Right forelimb (tissue), 1 donor: ENCODE measurements around the gene COA1.
"Not testable (repeated sequence)": the region's sequence is repeated elsewhere in the genome, so short reads cannot be mapped to it uniquely, and the experiment has no call there.

Experiments
- DNase-seq: peaks from one replicate; pipeline ENCODE4 v3.0.0-alpha.2; 2018

The COA1 gene

DNA sequence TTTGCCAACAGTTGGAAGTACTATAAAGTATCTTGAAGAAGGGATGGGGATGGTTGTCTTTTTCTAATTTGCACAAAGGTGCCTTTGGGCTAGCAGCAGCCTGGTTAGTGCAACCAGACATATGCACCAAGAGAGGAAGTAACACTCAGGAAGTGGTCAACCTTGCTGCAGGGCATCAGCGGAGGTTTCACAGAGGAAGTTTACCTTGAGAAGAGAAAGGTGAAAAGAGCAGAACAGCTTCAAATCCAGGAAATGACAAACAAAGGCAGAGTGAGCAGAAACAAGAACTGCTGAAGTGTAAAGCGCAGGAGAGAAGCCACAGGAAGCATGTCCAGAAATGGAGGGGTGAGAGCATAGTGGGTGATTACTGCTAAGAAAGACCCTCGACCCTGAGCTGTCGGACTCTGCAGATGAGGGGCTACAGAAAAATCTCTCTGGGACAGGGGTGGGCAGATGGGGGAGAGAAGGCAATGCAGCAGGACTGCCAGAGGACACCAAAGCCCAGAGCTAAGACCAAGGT is 79.5 kb downstream of the COA1 start:
- no peak for DNase-seq

DNA sequence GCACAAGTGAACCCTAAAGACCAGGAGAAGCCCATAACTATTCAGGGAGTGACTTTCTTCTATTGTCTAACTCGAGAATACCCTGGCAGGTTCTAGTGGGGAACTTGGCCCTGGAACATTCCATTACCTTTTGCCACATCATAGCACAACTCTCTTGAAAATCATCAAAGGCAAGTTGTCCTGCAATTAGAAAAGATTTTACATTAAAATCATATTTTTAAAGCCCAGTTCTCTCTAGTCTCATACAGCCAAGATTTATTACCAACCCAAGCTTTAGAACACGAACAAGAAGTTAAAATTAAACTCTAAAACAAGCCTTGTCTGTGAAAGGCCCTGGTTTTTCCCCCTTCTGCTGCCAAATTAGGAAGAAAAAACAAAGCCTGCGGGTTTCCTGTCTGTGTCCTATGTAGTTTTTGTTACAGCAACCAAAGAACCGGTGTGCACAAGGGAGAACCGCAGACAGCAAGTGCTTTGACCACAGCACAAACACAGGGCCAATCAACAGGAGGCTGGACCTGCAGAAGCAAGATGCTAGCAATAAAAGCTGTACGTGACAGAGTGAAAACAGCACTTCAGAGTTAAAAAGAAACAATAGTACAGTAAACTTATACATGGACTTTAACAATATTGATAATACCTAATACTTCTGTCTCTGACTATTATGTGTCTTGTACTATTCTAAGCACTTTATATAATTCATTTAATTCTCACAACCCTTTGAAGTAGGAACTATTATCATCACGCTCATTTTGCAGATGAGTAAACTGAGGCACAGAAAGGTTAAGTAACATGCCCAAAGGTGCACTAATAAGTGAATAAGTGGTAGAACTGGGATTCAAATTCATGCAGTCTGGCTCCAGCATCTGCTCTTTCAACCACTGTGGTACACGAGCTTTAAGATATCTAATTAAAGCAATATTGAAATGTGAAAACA is 80.6 kb downstream of the COA1 start:
- no peak for DNase-seq

- peak; percentile 60 for DNase-seq
Observed at GRCh38 chr7:43647673-43648472, 81.5 kb downstream of the COA1 start.

DNA sequence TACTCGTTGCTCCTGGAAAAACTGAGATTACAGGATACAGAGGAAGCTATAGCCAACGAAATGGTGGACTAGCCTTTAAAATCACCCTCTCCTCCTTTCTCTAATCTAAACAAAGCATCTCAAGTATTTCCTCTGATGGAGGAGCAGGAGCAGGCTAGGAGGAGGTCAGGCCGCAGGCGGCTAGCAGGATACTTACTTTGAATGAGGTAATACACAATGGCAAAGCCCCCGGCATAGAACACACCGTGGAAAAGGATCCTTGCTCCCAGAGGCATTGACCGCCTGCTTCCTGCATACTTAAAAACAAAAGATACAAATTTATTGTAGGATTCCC is 82.0 kb downstream of the COA1 start:
- peak; percentile 56 for DNase-seq

DNA sequence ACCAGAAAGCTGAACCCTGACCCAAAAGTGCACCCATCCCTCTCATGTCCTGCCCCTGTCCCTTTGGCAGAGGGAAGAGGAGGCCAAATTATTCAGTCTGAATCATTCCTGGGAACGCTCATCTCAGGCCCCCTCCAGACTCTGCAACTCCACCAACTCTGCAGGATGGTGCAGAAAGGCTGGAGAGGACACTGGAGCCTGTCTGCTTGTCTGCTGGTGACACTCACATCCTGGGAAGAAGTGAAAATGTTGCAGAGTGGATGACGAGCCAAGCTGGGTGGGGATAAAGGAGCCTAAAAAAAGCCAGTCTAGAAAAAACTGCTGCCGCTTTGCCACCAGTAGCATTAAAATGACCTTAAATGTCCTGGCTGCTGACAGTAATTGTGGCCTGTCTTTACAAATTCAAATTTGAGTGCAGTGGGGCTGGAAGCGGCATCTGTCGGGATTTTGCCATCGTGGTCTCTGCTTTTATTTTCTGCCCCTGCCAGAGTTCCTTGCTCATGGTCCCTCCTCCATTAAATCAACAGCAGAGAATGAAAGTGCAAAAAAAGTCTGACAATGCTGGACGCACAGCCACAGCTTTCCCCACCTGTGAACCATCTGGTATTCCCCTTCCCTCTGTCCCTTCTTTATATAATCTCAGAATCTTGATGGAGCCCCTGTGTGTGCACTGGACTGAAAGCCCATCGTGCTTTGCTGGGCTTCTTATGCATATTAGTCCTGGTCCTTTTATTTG is 82.6 kb downstream of the COA1 start:
- DNase-seq, result no peak

DNA sequence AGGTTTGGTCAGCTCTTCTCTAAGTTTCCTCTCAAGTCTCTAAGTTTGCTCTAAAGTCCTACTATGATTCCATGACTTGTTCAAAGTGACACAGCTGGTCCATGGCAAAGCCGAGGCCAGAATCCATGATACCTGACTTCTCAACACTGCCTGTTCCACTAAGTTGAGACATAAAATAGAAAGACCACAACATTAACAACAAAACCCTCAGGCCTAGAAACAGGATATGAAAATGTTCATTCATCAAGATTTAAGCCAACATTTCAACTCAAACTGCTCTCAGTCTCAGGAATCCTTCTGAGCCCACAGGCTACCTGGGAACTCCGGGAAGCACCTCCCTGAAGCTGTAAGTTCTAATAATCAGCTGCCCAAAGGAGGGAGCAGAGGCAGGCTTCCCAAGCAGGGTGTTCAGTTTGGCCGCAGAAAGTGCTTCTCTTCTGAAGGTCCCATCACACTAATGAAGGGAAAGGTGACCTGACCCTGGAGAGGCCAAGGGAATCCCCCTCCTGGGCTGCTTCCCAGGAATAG is 83.6 kb downstream of the COA1 start:
- no peak for DNase-seq

DNA sequence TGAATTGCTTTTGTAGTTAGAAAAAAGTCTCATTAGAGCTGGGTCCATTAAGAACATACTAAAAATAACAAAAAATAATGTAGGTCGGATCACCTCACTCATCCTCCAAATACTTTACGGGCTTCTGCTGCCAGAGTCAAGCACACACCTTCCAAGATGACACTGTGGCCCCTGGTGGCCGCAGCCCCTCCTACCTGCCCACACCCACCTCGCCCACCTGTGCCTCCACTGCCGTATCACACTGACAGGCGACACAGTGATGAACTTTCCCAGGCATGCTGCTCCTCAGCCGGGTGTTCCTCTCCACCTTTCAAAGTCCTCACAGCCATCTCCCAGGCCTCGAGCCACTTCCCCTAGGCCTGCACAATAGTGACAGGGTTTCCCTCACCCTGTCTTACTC is 85.5 kb downstream of the COA1 start:
- DNase-seq, result no peak

- DNase-seq, result no peak
Observed at GRCh38 chr7:43642897-43643630, 86.3 kb downstream of the COA1 start.

DNA sequence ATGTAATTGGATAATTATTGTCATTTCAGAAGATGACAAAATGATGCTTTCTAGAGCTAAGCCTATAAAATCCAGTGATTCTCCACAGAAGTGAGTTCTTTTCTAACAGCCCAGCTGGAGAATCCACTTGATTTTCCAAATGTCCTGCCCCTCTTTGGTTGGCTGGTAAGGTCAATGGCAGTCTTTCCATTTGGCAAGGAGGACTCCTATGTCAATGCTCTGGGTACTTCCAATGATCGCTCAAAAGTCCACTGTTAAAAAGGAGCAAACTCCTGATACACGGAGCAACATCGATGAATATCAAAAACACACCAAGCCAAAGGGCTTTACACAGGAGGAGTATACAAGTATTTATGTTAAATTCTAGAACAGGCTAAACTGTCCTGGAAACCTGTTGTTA is 88.6 kb downstream of the COA1 start:
- no peak for DNase-seq

DNA sequence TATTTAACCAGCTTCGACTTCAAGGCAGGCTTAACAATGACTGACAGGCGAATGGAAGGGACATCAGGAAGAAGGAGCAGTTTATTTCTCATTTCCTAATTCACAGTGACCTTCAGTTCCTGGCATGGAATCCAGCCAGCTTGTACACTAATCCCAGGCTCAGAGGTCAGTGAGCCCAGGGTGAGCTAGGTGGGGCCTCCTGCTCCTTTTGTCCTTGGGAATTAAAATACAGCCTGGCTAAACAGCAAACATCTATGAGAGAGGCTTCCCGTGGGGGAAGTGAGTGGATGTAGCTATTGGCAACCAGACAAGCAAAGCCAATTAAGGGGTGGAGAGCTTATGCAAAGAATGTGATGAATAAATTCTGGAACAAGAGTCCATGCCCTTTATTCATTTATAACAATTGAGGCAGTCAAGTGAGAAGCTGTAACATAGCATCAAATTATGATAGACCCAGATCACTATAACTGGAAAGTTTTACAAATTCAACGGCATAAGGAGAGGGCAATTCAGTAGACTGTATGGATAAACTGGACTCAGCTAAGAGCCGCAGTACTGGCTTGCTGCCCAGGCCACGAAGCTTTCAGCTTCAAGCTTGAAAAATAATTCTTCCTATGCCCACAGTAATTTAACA is 89.3 kb downstream of the COA1 start:
- peak; percentile 63 for DNase-seq

DNA sequence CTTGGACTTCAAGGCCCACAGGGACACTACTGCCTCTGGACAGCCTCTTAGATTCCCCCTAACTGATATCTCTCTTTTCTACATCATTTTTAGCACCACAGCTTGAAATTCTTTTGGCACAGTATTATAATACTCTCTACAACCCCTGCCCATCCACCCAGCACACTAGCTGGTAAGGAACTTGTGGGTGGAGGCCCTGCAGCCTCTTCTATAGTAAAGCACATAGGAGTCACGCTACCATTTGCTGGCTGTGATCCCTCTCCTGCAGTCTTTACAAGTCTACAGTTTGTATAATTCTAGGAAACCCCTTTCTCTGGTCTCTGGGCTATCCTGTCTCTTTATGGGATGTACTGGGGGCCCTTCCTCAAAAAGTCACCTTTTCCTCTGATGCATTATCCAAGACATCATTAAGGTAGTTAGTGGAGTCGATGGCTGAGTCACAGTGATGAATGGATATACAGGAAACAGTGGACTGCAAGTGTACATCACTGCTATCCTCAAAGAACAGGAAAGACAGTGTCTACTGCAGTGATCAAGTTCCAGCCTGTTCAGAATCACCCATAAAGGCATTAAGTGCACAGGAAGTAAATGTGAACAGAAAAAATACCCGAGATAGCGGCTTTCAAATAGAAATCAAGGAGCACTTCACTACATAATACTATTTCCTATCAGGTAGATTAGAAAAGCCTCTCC is 92.1 kb downstream of the COA1 start:
- DNase-seq, result no peak

GRCh38 chr7:43636093-43636492 is 93.2 kb downstream of the COA1 start:
- no peak for DNase-seq

GRCh38 chr7:43634384-43634783 is 94.9 kb downstream of the COA1 start:
- no peak for DNase-seq

- DNase-seq, result no peak
Observed at GRCh38 chr7:43632746-43633145, 96.6 kb downstream of the COA1 start.

GRCh38 chr7:43631559-43631958 is 97.8 kb downstream of the COA1 start:
- no peak for DNase-seq

DNA sequence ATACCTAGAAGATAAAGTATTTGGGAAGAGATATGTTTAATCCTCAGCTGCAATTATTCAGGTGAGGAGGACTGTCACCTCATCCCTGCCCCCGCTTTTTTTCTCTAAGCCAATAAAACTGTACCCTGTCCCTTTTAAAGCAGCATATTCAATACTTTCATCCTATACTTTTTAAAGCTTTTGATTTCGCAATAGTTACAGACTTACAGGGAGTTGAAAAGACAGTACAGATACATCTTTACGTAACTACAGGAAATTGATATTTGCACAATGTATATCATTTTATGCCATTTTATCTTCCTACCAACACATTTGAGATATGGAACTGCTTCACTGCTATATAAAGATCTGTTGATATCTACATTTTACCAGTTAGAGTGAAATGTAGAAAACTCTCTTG is 98.8 kb downstream of the COA1 start:
- no peak for DNase-seq

DNA sequence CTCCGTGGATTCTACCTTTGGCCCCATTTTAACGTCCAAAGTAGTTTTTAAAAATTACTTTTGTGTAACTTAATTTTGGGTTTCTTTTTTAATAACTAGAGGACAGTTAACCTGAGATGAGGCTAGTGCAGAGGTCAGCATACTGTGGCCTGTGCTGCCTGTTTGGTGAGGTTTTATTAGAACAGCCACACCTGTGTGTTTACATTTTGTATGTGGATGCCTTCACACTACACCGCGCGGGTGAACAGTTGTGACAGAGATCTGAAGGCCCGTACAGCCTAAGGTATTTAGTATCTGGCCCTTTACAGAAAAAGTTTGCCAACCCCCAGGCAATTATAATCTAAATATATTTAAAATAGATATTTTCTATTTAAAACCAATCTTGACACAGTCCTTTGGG is 99.5 kb downstream of the COA1 start:
- no peak for DNase-seq

DNA sequence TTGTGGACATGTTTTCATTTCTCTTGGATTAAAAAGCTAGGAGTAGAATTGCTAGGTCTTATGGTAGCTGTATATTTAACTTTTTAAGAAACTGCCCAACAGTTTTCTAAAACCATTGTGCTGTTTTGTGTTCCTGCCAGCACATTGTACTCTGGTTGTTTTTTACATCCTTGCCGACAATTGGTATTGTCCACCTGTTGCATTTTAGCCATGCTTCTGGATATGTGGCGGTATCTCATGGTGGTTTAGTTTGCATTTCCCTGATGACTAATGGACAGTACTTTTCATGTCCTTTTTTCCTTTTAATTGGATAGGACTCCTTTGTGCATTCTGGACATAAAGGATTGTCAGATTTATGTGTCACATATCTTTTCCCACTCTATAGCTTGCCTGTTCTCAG is 100.9 kb downstream of the COA1 start:
- DNase-seq, result no peak

GRCh38 chr7:43627798-43628197 is 101.5 kb downstream of the COA1 start:
- DNase-seq, result not testable (repeated sequence)

DNA sequence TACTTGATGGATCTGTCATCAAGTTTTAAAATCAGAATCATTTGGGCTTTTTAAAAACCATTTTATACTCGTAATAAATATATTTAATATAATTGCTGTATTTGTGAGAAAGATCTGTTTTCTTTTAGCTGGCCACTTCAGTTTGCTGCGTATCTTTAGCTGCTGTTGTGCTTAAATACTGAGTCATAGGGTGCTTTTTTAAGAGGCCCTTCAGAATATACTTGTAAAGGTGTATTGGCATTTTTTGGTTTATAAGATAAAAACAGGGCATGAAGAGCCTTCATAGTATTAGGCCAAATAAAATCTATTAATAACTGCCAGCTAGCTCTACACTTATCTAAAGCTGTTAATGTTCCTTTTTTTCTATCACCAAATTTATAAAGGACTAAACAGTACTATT is 102.6 kb downstream of the COA1 start:
- no peak for DNase-seq

DNA sequence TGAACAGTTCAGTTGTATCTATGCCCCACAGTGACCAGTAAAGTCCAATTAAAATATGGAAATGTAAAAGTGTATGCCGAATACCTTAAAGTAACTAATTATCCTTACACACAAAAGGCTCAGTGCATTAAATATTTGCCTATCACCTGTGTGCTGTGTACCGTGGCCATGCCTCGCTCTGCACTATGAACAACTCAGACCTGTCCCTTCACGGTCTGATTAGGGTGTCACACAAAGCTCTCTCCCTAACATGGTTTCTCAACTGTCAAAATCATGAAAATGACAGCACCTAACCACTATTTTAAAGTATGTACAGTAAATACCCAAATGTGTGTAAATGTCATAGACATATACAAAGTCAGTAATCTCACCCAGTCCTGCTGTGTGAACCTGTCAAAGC is 103.3 kb downstream of the COA1 start:
- DNase-seq, result no peak
